Measurements from ENCODE around the gene FBXW8.
"Not testable (repeated sequence)": the region's sequence is repeated elsewhere in the genome, so short reads cannot be mapped to it uniquely, and the experiment has no call there.

The FBXW8 gene

DNA sequence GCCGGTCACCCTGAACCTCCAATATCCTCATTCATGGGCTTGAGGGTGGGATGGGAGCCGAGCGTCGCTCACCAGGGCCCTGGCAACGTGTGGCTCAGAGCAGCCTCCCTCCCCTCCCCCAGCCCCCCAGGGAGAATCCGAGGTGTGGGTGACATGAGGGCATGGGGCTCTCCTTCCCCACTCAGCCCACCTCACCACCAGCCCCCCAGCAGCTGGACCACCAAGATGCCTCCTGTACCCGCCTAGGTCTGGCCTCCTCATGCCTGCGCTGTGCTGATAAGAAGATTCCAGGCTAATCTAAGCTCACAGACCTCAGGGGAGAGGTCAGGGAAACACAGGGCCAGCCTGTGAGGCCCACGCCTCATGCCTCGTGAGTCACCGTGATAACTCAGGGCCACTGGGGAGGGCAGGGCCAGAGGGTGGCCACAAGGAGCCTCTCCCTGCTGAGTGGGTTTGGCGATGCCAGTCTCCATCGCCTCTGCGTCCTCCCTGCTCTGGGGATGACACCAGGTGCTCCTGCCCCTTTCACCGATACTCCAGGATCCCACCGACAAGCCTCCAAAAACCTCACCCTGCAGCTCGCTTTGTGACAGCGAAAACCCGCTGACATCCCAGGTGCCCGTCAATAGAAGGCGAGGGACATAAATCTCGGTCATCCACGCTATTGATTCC, 131.6 kb downstream of the FBXW8 start:
- DNase-seq: no peak

DNA sequence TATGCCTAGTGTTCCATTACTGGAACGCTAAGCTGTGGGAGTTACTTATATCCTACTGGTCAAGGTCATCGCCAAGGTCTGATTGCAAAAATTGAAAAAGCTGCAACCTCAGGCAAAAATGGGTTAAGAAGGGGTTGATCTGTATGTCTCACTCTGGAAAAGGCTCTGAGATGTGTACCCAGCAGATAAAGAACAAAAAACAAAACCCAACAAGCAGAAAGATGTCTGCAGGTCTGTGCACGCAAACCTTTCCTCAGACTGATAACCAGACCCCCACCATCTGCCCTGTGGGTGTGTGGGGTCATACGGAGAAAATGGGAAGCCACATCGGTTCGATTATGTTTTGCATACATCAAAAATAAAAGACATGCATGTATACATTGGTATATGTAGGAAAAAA, 132.1 kb downstream of the FBXW8 start:
- DNase-seq: no peak

DNA sequence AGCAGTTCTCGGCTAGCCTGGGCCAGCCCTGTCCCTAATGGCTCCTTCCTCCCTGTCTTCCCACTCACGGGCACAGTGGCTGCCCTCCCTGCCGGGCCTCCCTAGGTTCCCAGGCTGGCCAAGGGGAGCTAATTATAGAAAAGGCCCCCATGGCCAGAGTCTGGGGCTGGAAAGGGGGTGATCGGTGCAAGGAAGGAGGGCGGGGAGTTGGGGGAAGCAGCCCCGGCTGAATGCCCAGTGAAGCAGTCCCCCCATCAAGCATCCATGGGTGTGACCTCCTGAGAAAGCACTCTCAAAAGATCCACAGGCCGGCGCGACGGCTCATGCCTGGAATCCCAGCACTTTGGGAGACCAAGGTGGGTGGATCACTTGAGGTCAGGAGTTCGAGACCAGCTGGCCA, 133.6 kb downstream of the FBXW8 start:
- DNase-seq: no peak

DNA sequence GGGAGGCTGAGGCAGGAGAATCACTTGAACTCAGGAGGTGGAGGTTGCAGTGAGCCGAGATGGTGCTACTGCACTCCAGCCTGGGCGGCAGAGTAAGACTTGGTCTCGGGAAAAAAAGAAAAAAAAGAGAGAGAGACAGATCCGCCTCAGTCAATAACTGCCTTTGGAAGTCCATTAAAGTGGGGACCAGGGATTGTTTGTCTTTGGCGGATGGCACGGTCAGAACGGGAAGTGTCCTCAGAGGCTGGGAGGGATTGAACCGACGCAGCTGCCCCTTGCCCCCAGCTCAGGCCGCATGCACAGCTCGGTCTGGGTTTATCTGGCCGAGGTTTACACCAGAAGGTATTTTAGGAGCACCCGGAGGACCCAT, 134.0 kb downstream of the FBXW8 start:
- DNase-seq: no peak

DNA sequence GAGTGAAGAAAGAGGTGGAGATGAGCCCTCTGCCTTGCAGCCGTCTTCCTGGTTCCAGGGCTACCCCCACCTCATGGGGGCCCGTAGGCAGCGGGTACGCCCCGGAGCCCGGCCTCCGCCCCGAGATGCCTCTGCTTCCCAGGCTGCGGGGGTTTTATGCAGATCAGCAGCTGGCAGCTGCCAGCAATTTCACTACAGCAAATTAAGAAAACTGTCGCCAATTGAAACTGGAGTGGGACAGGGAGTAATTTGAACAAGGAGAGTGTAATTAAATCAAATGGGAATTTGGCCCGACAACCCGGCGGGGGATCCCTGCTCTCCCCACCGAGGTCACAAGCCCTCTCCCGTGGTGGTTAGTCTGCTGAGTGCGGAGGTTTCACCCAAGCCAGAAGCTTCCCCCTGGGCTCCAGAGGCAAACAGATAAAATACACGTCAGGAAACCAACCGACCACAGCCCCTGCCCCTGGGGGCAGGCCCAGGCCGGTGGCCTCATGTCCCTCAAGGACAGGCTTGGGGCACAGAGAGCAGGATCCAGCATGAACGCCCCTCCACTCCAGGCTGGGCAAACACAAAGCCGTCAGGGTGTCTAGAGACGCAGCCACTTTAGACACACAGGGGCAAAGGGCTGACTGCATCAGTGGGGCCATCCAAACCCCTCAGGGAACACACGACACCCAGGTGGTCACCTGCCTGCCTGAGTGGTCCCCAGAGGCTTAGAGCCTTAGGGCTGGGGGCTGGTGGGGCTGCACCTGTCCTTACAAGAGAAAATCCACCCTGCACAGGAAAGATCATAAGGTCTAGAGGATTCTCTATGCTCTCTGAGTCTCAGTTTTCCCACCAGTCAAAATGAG, 134.6 kb downstream of the FBXW8 start:
- no peak for DNase-seq

DNA sequence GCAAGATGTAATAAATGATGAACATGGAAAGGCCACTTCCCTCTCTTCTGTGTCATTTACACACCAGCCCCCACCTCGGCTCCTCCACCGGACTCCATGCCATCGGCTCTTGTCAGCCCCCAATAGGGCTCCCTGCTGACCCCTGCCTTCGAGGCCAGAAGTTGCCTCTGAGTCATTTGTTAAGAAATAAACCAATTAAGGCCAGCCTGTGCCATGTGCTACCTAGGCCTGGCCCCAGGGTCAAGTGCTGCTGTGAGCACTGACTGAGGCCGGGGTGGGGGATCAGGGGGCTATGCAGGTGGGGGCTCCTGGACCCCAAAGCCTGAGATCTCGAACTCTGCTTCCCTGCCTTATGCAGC, 135.2 kb downstream of the FBXW8 start:
- DNase-seq: no peak

DNA sequence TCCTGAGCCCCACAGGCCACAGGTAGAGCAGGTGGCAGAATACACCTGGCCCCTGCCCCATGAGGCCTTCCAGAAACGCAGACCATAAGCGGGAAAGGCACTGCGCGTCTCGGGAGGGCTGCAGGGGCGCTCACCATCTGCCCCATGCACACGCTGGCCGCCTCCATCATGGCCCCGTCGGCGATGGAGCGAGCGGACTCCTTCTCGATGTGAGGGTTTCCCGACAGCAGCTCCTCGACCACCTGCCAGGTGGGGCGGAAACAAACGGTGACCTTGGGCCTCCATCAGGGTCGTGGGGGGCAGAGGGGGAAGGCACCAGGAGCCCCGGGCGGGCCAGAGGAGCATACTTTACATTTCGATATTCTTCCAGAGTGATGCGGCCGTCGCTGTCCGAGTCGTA, 135.7 kb downstream of the FBXW8 start:
- no peak for DNase-seq

DNA sequence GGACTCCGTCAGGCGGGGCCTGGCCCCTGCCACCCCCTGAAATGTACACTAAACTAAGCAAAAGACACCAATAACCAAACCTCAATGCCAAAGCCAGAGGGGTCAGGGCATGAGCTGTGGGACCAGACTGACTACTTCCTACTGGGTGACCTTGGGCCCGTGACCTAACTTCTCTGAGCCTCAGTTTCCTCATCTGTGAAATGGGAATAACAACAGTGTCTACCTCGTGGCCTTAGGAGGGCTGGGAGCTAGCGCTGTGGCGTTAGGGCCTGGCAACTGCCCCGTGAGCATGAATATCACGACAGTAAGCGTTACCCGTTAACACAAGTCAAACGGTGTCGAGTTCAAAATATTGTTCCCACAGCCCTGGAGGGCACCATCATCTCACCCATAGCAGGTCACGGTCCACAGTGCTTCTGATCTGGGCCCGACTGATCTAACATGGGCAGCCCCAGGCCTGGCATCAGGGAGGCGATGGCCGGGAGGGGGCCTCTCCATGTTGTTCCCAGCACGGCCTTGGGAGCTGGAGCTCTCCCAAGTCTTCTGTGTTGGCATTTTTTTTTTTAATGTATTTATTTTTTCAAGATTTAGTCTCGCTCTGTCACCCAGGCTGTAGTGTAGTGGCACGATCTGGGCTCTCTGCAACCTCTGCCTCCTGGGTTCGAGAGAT, 136.2 kb downstream of the FBXW8 start:
- no peak for DNase-seq

- DNase-seq: no peak
Measured at GRCh38 chr12:117047810-117048584, 137.2 kb downstream of the FBXW8 start.

- DNase-seq: no peak
Measured at GRCh38 chr12:117048585-117048904, 137.8 kb downstream of the FBXW8 start.

DNA sequence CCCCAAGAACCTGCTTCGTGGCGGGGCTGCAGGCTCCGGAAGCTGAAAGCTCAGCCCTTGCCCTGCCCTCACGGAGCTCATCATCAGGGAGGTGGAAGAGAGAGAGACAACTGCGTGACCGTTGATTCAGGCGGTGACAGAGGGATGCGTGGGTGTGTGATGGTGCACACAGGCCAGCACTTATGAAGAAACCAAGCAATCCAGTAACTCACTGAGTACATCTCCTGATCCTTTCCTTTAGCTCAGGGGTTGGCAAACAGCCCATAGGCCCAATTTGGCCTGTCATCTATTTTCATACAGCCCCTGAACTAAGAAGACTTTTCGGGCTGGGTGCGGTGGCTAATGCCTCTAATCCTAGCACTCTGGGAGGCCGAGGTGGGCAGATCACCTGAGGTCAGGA, 138.5 kb downstream of the FBXW8 start:
- no peak for DNase-seq

DNA sequence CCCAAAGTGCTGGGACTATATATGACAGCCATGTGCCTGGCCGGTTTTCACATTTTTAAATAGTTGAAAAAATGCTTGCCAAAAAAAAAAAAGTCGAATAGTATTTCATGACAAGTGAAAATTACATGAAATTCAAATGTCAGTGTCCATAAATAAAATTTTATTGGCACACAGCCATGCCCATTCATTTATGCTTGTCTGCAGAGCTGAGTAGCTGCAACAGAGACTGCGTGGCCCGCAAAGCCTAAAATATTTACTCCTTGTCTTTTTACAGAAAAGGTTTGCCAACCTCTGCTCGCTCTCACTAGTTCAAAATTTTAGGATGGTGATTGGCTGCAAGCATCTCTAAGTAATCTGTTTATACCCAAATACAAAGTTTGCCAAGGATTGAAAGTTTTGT, 139.3 kb downstream of the FBXW8 start:
- no peak for DNase-seq

DNA sequence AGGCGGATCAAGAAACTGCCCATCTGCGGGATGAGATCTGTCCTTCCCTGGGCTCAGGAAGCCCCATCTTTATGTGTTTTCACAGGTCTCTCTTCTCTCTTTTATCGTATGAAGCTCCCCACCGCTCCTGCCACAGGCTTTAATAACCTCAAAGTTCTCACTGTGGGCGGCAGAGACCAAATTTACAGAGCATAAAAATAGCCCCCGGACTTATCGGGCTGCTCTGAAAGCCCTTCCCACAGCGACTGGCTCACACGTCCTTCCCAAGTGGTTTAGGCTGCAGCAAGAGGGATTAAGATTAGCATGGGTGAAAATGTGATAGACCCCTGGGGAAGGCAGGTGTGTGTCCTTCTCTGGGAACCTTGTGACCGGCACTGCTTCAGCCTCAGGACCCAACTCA, 140.6 kb downstream of the FBXW8 start:
- DNase-seq: no peak

DNA sequence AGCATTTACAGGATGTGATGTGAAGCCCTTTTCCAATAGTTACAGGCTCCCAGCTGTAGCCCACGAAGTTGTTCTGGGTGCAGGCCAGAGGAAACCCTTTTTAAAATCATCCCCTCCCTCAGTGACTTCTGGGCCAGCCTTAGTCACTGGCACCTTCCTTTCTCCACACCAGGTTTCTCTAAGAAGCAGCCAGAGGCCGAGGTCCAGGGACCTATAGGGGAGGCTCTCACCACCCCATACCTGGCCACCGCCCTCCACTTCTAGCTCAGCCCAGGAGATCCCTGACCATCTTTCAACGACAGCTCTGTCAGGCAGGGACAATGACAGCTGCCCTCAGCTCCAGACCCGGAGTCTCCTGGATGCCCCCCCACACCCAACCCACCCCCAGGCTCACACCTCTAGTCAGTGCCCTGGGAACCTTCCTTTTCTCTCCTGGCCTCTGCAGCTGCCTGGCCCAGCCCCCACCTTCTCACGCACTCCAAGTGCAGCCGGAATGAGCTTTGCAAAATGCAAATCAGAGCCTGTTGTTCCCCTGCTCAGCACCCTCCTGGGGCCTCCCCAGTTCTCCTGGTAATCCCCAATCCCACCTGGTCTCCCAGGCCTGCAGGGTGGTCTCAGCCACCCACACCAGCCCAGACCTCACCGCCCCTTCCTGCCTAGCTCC, 141.8 kb downstream of the FBXW8 start:
- DNase-seq: no peak

GRCh38 chr12:117053050-117053400, 142.3 kb downstream of the FBXW8 start:
- DNase-seq: no peak

DNA sequence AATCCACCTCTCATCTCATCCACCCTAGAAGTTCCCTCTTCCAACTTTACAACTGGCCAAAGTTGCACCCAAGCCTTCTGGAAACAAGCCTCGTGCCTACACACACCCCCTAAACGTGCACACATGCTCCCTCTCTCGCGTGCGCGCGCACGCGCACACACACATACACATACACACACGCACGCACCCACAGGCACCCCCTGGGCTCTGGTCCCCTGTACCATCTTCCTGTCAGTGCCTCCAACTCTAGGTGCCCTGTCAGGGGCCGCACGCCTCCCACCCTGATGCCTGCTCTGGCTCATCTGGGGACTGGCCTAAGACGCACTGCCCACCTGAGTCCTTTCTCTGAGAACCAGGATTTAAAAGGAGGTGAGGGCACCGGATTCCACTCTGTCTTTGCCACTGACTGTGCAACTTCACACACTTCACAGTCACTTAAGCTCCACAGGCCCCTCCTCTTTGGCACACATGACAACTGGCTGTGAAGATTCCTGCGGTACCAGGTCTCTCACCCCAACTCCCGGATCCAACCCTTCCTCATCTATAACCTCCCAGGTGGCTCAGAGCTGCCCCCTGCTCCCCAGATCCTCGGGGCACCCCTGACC, 142.9 kb downstream of the FBXW8 start:
- no peak for DNase-seq

DNA sequence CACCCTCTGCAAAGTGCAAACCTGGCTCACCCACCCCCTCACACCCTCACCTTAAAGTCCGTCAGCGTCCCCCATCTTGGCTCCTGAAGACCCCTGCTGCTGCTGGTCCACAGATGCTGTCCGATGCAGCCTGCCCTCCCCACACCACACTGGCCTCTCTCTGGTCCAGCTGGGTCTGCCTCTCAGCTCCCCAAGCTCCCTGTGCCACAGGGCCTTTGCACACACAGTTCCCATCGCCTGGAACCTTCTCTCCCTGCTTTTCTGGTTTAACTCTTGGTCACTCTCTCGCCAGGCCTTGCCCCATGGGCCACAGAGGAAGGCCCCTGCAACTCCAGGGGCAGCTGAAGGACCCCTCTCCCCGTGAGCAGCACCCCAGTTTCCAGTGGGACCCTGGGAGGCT, 143.5 kb downstream of the FBXW8 start:
- no peak for DNase-seq

GRCh38 chr12:117057626-117058025, 146.9 kb downstream of the FBXW8 start:
- DNase-seq: not testable (repeated sequence)

DNA sequence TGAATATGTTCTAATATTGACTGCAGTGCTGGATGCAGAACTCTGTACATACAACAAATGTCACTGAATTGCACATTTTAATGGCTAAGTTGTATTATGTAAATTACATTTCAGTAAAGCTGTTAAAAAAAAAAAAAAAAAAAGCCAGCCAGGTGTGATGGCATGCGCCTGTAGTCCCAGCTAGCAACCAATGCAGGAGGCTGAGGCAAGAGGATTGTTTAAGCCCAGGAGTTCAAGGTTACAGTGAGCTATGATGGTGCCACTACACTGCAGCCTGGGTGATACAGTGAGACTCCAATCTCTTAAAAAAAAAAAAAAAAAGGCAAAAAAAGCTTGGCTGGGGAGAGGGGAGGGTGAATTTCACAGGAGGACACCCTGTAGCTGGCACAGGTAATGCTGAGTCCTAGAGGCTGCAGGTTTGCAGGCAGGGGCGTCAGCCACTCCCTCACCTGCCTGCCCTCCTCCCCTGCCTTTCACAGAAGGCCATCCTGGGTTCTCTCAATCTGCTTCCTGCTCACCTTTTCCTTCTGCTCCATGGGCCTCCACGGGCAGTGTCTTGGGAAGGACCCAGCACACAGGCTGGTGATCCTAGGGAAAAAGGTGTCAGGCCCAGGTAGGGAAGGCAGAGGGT, 147.8 kb downstream of the FBXW8 start:
- no peak for DNase-seq

DNA sequence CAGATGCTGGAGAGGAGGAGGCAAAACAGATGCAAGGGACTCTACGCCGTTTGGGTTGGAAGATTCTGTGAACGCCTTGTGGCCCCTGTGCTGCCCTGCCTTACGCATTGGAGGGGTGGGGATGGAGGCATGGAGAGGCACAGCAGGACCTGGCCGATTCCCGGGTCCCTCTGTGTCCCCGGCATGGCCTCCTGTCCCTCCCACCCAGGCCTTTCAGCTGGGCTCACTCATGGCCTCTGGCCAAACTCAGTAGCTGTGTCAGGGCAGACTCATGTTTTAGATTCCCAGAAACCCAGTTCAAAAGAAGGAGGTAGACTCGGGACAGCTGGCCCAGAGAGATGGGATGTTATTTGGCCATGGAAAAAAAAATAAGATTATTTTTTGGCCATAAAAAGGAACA, 148.4 kb downstream of the FBXW8 start:
- DNase-seq: no peak

DNA sequence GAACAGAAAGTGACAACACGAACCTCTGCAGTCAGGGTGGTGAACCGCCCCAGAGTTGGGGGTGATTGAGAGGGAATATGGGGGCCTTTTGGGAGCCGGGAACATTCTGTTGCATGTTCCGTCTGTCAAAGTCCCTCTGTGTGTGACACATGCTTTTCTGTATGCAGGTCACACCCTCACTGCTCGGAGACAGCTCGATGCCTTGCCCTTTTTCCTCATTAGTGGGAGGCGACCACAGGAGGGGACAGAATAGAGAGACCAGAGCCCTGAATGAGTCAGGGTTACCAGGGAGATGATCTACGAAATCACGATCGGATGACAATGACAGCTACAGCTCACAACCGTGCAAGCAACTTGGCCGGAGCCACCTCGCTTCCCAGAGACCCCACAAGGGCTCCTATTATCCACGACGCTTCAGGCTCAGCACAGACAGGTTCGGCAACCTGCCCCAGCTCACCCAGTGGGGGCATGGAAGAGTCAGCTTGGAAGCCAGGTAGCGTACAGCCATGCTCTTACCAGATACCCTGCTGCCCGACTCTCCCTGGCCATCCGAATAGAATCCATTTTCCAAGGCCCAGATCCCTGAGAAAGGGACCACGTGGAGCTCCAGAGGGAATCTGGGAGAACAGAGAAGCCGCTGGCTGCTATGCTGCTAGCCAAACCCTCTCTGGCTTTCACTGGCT, 149.6 kb downstream of the FBXW8 start:
- no peak for DNase-seq

- DNase-seq: no peak
Measured at GRCh38 chr12:117060929-117061305, 150.2 kb downstream of the FBXW8 start.

All from stimulated activated CD4-positive, alpha-beta T cell treated with anti-CD3 and anti-CD28 coated beads, Interleukin-15, amount 100 ng/mL, for 24 hours (primary cell).